KMS-11 (cell line): ENCODE results near the gene GPLD1.
"Not testable (repeated sequence)": the region's sequence is repeated elsewhere in the genome, so short reads cannot be mapped to it uniquely, and the experiment has no call there.

Experiments
- H2AFZ ChIP-seq: fragments of 200-600 bp; sonication (generic); 2 replicates; pipeline ENCODE4 v1.6.1; 2016; ENCODE audit warnings: antibody characterized with exemption, mixed run types, low read depth
- H3K27ac ChIP-seq: fragments of 200-600 bp; sonication (generic); 2 replicates; pipeline ENCODE4 v1.6.1; 2016; ENCODE audit warnings: mild to moderate bottlenecking, mixed run types
- H3K27me3 ChIP-seq: fragments of 200-600 bp; sonication (generic); 2 replicates; pipeline ENCODE4 v1.6.1; 2017; ENCODE audit warnings: mild to moderate bottlenecking, low read depth, mixed run types, moderate library complexity; ENCODE audit not compliant: insufficient read depth
- H3K36me3 ChIP-seq: fragments of 200-600 bp; sonication (generic); 2 replicates; pipeline ENCODE4 v1.6.1; 2017; ENCODE audit warnings: mild to moderate bottlenecking, mixed run types; ENCODE audit not compliant: insufficient read depth
- H3K4me1 ChIP-seq: fragments of 200-600 bp; sonication (generic); 2 replicates; pipeline ENCODE4 v1.6.1; 2016; ENCODE audit warnings: mild to moderate bottlenecking, low read depth, mixed run types; ENCODE audit not compliant: poor library complexity, severe bottlenecking
- H3K4me2 ChIP-seq: fragments of 200-600 bp; sonication (generic); 2 replicates; pipeline ENCODE4 v1.7.0; 2016; ENCODE audit warnings: mild to moderate bottlenecking, mixed run types
- H3K4me3 ChIP-seq: fragments of 200-600 bp; sonication (generic); IDR thresholded peaks from 2 replicates; pipeline ENCODE4 v1.6.1; 2017; ENCODE audit warnings: low read depth, low read length, mixed read lengths; ENCODE audit not compliant: insufficient read depth
- H3K79me2 ChIP-seq: fragments of 200-600 bp; sonication (generic); 2 replicates; pipeline ENCODE4 v1.6.1; 2016; ENCODE audit warnings: low read depth, mixed run types; ENCODE audit not compliant: insufficient read depth
- H3K9ac ChIP-seq: fragments of 200-600 bp; sonication (generic); 2 replicates; pipeline ENCODE4 v1.6.1; 2016; ENCODE audit warnings: mild to moderate bottlenecking, mixed run types
- H4K20me1 ChIP-seq: fragments of 200-600 bp; sonication (generic); 2 replicates; pipeline ENCODE4 v1.6.1; 2016; ENCODE audit warnings: mild to moderate bottlenecking, mixed run types; ENCODE audit not compliant: insufficient read depth
- CTCF ChIP-seq: fragments of 200-600 bp; sonication (generic); conservative IDR thresholded peaks from 2 replicates; pipeline ENCODE4 v1.6.1; 2017; ENCODE audit warnings: low read depth, mild to moderate bottlenecking, antibody characterized with exemption, low read length, moderate library complexity, mixed read lengths

The GPLD1 gene

GRCh38 chr6:24402697-24403500, 86.5 kb downstream of the GPLD1 start, which contains the start of gene MRS2:
MRS2 (plus strand) TSS chr6:24402936; CDS start chr6:24403047, 111 bp downstream.
- H3K36me3 ChIP-seq: no peaks in the 10 kb centered on the region
- peak within 1 kb of the TSS; percentile 57 for H3K4me3 ChIP-seq
- no peaks in the 10 kb centered on the region for H4K20me1 ChIP-seq
- TF ChIP-seq CTCF: no peak
- H3K79me2 ChIP-seq: peaks cover 20% of the 10 kb centered on the region
- H3K4me1 ChIP-seq: peaks cover 22% of the 10 kb centered on the region
- H3K4me2 ChIP-seq: peak within 1 kb of the TSS; percentile 99
- peak within 1 kb of the TSS; percentile 75 for H3K9ac ChIP-seq
- H3K27me3 ChIP-seq: no peaks in the 10 kb centered on the region
- H3K27ac ChIP-seq: peak within 1 kb of the TSS; percentile 24; the same call in 1 of the 2 replicates
- H2AFZ ChIP-seq: peak within 1 kb of the TSS; percentile 93

- Histone ChIP-seq H3K4me3 (no peak overlapping the region), H3K9ac (no peak overlapping the region), H3K79me2 (peaks cover 20% of the 10 kb centered on the region), H3K4me2 (no peak overlapping the region), H3K27ac (no peak overlapping the region), H4K20me1 (no peaks in the 10 kb centered on the region), H3K36me3 (no peaks in the 10 kb centered on the region), H2AFZ (no peak overlapping the region; the same call in 1 of the 2 replicates), H3K27me3 (no peaks in the 10 kb centered on the region), H3K4me1 (peaks cover 13% of the 10 kb centered on the region)
- TF ChIP-seq CTCF: no peak
Observed at GRCh38 chr6:24401458-24401857, 87.9 kb downstream of the GPLD1 start.

- H2AFZ ChIP-seq, H3K27ac ChIP-seq, H3K36me3 ChIP-seq, H3K4me2 ChIP-seq, H3K4me3 ChIP-seq, H3K9ac ChIP-seq, H3K27me3 ChIP-seq, H4K20me1 ChIP-seq: not testable (repeated sequence)
- Histone ChIP-seq H3K4me1 (peaks cover 13% of the 10 kb centered on the region), H3K79me2 (peaks cover 20% of the 10 kb centered on the region)
Observed at GRCh38 chr6:24400045-24401039, 89.0 kb downstream of the GPLD1 start.

GRCh38 chr6:24397631-24398030, 91.7 kb downstream of the GPLD1 start:
- Histone ChIP-seq H3K9ac (no peak overlapping the region), H3K4me3 (no peak overlapping the region), H3K27ac (no peak overlapping the region), H3K27me3 (no peaks in the 10 kb centered on the region), H3K36me3 (no peaks in the 10 kb centered on the region), H4K20me1 (no peaks in the 10 kb centered on the region), H2AFZ (no peak overlapping the region), H3K79me2 (no peaks in the 10 kb centered on the region), H3K4me2 (no peak overlapping the region), H3K4me1 (peaks cover 6% of the 10 kb centered on the region)
- no peak for TF ChIP-seq CTCF
